ENCODE measurements around the gene MT1E.

DNA sequence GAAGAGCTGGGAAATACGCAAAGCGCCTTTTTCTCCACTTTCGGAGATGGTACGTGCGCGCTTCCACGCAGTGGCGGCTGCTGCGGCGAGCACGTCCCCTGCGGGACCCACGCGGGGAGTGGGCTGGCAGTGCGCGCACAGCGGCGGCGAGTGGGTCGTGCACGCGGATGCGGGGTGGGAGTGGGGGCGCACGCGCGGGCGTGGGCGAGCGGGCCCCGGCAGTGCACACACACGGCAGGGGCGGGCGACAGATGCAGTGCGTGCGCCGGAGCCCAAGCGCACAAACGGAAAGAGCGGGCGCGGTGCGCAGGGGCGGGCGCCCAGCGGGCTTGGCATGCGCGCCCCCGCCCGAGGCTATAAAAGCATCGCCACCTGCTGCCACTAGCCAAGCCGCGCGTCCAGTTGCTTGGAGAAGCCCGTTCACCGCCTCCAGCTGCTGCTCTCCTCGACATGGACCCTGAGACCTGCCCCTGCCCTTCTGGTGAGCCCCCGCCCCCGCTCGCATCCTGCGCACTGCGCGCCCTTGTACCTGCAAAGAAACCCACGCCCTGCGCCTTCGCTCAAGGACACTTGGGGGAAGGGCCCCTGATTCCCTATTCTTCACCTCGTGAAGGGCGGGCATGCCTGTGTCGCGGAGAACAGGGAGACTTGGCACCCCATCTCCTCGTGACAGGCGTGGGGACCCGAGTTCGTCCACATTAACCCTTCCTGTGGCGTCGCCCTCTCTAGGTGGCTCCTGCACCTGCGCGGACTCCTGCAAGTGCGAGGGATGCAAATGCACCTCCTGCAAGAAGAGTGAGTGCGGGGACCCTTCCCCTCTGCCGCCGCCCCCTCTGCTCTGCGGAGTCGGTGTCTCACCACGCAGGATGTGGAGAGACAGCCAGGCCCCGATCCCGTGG, 36.2 kb upstream of the MT1E start, which contains the start of gene MT3:
- TF ChIP-seq, protein P1, sequence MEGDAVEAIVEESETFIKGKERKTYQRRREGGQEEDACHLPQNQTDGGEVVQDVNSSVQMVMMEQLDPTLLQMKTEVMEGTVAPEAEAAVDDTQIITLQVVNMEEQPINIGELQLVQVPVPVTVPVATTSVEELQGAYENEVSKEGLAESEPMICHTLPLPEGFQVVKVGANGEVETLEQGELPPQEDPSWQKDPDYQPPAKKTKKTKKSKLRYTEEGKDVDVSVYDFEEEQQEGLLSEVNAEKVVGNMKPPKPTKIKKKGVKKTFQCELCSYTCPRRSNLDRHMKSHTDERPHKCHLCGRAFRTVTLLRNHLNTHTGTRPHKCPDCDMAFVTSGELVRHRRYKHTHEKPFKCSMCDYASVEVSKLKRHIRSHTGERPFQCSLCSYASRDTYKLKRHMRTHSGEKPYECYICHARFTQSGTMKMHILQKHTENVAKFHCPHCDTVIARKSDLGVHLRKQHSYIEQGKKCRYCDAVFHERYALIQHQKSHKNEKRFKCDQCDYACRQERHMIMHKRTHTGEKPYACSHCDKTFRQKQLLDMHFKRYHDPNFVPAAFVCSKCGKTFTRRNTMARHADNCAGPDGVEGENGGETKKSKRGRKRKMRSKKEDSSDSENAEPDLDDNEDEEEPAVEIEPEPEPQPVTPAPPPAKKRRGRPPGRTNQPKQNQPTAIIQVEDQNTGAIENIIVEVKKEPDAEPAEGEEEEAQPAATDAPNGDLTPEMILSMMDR (IDR thresholded peaks at IDR 0.05; ENCODE audit: low read length): no peak
- TF ChIP-seq EZH2 (optimal IDR thresholded peaks at IDR 0.05; ENCODE audit: low read depth, low read length): no peak
- no peak for TF ChIP-seq EZH2phosphoT487 (IDR thresholded peaks at IDR 0.05; ENCODE audit: low read length)
